Fibroblast of lung (primary cell): ENCODE measurements around the gene PPP1R15B.

ENCODE experiments used
- CTCF ChIP-seq, 2 donors: IDR thresholded peaks in 1 of 2; conservative IDR thresholded peaks in 1 of 2; 1 replicate in 1 of 2; 2 replicates in 1 of 2; pipeline ENCODE4 v1.5.1; 2011 to 2012; ENCODE audit warnings: low read length in 2 of 2, control low read depth in 1 of 2, inconsistent platforms in 1 of 2, low read depth in 1 of 2, mild to moderate bottlenecking in 1 of 2
- EZH2 ChIP-seq: IDR thresholded peaks from 2 replicates; pipeline ENCODE4 v1.5.1; 2012; ENCODE audit warnings: low read length, control low read depth, mild to moderate bottlenecking; ENCODE audit errors: missing control alignments

GRCh38 chr1:204443871-204444581, 32.4 kb upstream of the PPP1R15B start:
- no peak for TF ChIP-seq EZH2
- TF ChIP-seq CTCF (conservative IDR thresholded peaks at IDR 0.05 in 1 of 2, IDR thresholded peaks at IDR 0.05 in 1 of 2; ENCODE audit: low read depth in 1 of 2, low read length in 2 of 2): no peak
